HUES48 (cell line): Measurements from ENCODE around the gene MAN2A1.
"Not testable (repeated sequence)": the region's sequence is repeated elsewhere in the genome, so short reads cannot be mapped to it uniquely, and the experiment has no call there.

Experiments used
- H3K27ac ChIP-seq: one replicate; pipeline ENCODE4 v1.7.0; 2013; ENCODE audit warnings: low read depth, low read length, inconsistent platforms
- H3K27me3 ChIP-seq: 2 replicates; pipeline ENCODE4 v1.6.1; 2013; ENCODE audit warnings: mild to moderate bottlenecking, low read length; ENCODE audit not compliant: control insufficient read depth, insufficient read depth
- H3K36me3 ChIP-seq: 2 replicates; pipeline ENCODE4 v1.6.1; 2013; ENCODE audit warnings: low read length; ENCODE audit not compliant: control insufficient read depth, insufficient read depth
- H3K4me1 ChIP-seq: 2 replicates; pipeline ENCODE4 v1.6.1; 2013; ENCODE audit warnings: mild to moderate bottlenecking, low read length; ENCODE audit not compliant: control insufficient read depth, insufficient read depth
- H3K4me3 ChIP-seq: 2 replicates; pipeline ENCODE4 v1.5.1; 2013; ENCODE audit warnings: mild to moderate bottlenecking, low read depth, low read length
- H3K9ac ChIP-seq: 2 replicates; pipeline ENCODE4 v1.6.1; 2013; ENCODE audit warnings: mild to moderate bottlenecking, low read depth, low read length, moderate library complexity
- H3K9me3 ChIP-seq: 2 replicates; pipeline ENCODE4 v1.6.1; 2013; ENCODE audit warnings: low read length; ENCODE audit not compliant: control insufficient read depth, insufficient read depth

Gene MAN2A1

DNA sequence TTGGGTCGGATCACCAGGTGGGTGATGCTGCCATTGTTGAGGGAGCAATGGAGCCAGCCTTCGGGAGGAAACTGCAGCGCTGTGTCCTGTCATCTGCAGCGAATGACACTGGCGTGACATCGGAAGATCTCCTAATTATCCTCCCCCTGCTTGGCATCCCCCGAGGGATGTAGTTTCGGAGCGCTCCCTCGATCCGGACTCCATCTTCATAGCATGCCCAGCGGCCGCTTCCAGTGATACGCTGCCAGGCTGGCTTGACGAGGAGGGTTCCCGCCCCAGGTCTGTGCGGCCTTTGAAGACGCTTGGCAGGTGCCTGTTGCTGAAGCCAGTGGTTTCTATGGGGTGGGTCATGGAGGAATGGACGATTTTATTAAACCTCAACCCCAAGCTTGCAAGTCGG lies 194.9 kb downstream of the MAN2A1 start:
- Histone ChIP-seq H3K4me3 (no peak overlapping the region), H3K9me3 (no peaks in the 10 kb centered on the region), H3K27ac (no peak overlapping the region), H3K36me3 (no peaks in the 10 kb centered on the region), H3K27me3 (no peaks in the 10 kb centered on the region), H3K4me1 (no peaks in the 10 kb centered on the region), H3K9ac (no peak overlapping the region)

DNA sequence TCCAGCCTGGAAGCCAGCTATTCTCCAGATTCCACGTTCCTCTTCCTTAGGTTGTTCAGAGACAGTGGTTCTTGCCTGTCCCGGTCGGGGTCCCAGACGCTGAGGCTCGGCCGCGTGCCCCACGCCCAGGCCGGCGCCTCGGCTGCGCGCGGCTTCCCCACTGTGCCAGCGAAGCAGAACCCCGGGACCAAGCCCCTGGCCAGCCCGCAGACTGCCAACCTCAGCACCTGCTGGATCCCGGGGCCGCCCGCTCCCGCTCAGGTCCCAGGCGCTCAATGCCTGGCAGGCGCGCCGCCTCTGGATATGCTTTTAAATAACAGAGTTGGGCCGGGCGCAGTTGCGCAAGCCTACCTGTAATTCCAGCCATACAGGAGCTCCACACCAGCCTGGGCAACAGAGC lies 195.5 kb downstream of the MAN2A1 start:
- H3K4me1 ChIP-seq, result no peaks in the 10 kb centered on the region
- no peak overlapping the region for H3K27ac ChIP-seq
- H3K4me3 ChIP-seq, result no peak overlapping the region
- no peaks in the 10 kb centered on the region for H3K27me3 ChIP-seq
- no peaks in the 10 kb centered on the region for H3K9me3 ChIP-seq
- H3K36me3 ChIP-seq, result no peaks in the 10 kb centered on the region
- H3K9ac ChIP-seq, result no peak overlapping the region

DNA sequence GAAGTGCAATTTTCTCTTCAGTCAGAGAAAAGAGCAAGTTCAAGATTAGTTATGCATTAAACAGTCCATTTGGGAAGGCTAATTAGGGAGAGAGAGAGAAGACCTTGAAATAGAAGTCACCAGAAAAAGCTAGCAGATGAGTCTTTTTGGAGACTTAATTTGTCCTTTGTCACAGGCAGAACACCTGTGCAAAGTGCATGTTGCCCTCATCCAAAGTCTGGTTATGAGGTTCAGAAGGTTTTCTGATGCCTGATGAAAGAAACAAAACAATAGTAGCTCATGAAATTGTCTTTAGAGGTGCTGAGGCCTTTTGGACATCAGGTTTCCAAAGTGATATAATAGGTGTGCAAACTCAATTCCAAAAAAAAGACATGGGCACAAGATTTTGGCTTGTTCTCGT lies 199.3 kb downstream of the MAN2A1 start:
- no peaks in the 10 kb centered on the region; the same call in 1 of the 2 replicates for H3K9me3 ChIP-seq
- H3K27me3 ChIP-seq, result no peaks in the 10 kb centered on the region
- no peak overlapping the region for H3K27ac ChIP-seq
- no peak overlapping the region for H3K9ac ChIP-seq
- no peaks in the 10 kb centered on the region for H3K4me1 ChIP-seq
- H3K4me3 ChIP-seq, result no peak overlapping the region
- no peaks in the 10 kb centered on the region for H3K36me3 ChIP-seq

DNA sequence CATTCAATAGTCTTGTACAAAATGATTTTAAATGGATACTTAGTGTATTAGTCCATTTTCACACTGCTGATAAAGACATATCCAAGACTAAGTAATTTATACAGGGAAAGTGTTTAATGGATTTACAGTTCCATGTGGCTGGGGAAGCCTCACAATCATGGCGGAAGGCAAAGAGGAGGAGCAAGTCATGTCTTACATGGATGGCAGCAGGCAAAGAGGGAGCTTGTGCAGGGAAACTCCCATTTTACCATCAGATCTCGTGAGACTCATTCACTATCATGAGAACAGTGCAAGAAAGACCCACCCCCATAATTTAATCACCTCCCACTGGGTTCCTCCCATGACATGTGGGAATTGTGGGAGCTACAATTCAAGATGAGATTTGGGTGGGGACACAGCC lies 203.5 kb downstream of the MAN2A1 start:
- not testable (repeated sequence) for H3K4me3 ChIP-seq, H3K4me1 ChIP-seq, H3K27me3 ChIP-seq, H3K27ac ChIP-seq, H3K9me3 ChIP-seq, H3K9ac ChIP-seq, H3K36me3 ChIP-seq

DNA sequence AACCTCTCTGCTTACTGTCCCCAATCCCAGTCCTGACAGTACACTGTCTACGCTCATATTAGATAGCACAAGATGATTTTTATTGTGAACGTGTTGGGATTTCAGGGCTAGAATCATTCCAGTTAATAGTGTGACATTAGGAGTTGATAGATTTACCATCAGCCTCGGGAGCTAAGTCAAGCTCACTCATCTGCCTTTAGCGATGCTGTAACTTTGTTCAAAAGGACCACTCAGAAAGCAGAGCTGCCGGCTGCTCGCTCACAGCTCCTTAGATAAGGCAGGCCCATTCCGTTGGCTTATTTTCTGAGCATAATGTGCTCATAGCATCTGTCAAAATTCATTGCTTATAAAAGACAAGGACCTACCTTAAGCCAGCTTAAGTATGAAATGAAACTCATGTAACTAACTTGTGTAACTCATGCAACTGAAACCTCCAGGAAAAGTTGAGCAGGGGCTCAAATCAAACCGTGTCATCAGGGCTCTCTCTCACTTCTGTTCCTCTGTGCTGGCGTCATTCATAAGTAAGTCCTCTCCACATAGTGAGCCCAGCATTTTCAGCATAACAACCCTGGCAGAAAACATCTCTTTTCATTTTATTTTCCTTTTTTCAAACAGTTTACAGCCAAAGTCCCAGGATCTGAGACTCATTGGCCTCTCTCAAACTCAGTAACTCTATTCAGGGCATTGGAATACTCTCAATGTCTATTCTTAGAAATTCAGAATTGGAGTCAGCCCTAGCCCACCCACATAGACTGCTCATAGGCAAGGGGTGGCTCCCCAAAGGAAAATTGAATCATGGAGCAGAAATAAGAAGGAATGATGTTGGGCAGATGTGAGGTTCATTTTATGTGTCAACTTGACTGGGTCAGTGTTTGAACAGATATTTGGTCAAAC lies 208.8 kb downstream of the MAN2A1 start:
- H3K36me3 ChIP-seq, result no peaks in the 10 kb centered on the region
- no peak overlapping the region for H3K4me3 ChIP-seq
- H3K9me3 ChIP-seq, result no peaks in the 10 kb centered on the region
- no peaks in the 10 kb centered on the region for H3K4me1 ChIP-seq
- H3K27ac ChIP-seq, result no peak overlapping the region
- H3K9ac ChIP-seq, result no peak overlapping the region
- H3K27me3 ChIP-seq, result no peaks in the 10 kb centered on the region

DNA sequence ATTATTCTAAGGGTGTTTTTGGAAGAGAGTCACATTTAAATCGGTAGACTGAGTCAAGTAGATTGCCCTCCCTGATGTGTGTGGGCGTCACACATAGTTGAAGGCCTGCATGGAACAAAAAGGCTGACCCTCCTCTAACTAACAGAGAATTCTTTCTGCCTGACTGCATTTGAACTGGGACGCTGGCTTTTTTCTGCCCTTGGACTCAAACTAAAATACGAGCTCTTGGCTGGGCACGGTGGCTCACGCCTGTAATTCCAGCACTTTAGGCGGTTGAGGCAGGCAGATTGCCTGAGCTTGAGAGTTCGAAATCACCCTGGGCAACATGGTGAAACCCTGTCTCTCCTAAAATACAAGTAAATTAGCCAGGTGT lies 209.4 kb downstream of the MAN2A1 start:
- Histone ChIP-seq H3K4me1 (no peaks in the 10 kb centered on the region), H3K36me3 (no peaks in the 10 kb centered on the region), H3K27ac (no peak overlapping the region)

DNA sequence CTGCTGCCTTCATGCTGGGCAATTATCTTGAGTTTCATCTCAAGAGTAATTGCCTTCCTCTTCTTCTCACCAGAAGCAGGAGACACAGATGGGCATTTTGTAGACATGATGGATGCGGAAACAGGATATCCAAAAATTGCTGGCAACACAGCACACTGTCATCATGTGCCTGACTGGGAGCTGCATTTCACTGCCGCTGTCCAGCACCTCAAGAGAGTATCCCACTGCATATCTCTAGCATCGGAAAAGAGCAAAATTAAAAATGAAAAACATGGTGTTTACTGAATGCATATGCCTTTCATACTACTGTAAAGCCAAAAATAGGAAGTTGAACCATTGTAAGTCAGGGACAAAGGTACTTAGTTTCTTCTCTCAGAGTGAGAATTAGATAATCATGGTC lies 210.7 kb downstream of the MAN2A1 start:
- Histone ChIP-seq H3K27ac (no peak overlapping the region), H3K4me3 (no peak overlapping the region), H3K9me3 (no peaks in the 10 kb centered on the region), H3K36me3 (no peaks in the 10 kb centered on the region), H3K4me1 (no peaks in the 10 kb centered on the region), H3K9ac (no peak overlapping the region), H3K27me3 (no peaks in the 10 kb centered on the region)

More for the DNA sequence above, 209.4 kb downstream of the MAN2A1 start:
- Histone ChIP-seq H3K9ac (no peak overlapping the region), H3K9me3 (no peaks in the 10 kb centered on the region), H3K4me3 (no peak overlapping the region), H3K27me3 (no peaks in the 10 kb centered on the region)

DNA sequence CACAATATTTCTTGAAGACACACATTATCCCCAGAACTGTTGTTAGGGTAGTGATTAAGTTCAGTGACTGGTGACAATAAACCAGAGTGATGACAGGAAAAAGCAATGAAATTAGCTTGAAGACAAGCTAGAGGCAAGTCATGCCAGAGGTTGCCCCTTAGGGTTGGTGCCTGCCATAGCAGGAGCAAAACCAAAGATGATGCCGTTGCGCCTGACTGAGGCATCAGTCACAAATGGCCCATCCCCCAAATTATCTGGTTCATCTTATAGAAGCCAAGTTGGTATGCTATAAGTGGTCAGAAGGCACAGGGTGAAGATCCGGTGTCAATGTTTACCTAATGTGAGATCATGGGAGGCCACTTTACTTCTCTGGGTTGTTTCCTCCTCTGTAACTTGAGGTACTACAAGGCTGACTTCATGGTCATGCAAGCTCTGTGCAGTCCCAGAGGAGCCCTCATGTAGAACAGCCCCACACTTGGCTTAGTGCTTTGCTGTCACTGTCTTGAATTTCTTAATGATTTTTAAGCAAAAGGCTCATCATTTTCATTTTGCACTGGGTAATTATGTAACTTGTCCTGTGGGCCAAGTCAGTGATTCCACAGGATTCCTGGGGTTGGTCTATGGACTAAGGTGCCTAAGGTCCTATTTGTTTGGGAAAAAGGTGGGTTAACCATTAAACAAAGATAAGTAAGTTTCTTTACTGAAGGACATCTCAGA lies 211.3 kb downstream of the MAN2A1 start:
- Histone ChIP-seq H3K27me3 (no peaks in the 10 kb centered on the region), H3K9ac (no peak overlapping the region), H3K4me1 (no peaks in the 10 kb centered on the region), H3K27ac (no peak overlapping the region), H3K4me3 (no peak overlapping the region), H3K36me3 (no peaks in the 10 kb centered on the region), H3K9me3 (no peaks in the 10 kb centered on the region)

DNA sequence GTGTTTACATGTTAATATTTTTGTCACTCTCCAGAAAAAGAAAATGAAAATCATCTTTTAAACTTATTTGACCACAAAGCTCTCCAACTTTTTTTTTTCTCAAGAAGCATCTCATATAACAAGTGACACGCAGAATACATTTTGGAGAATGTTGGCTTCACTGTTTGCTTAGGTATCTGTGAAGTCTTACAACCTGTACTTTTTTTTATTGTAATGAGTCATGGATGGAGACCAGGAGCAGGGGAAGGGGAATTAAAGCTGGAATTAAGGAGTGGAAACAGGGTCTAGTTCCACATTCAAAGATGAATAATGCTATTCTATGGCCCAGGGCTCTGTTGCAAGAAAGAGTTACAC lies 211.9 kb downstream of the MAN2A1 start:
- H3K9ac ChIP-seq, result no peak overlapping the region
- H3K4me3 ChIP-seq, result no peak overlapping the region
- H3K9me3 ChIP-seq, result no peaks in the 10 kb centered on the region
- no peaks in the 10 kb centered on the region for H3K27me3 ChIP-seq
- no peaks in the 10 kb centered on the region for H3K4me1 ChIP-seq
- H3K36me3 ChIP-seq, result no peaks in the 10 kb centered on the region
- no peak overlapping the region for H3K27ac ChIP-seq

DNA sequence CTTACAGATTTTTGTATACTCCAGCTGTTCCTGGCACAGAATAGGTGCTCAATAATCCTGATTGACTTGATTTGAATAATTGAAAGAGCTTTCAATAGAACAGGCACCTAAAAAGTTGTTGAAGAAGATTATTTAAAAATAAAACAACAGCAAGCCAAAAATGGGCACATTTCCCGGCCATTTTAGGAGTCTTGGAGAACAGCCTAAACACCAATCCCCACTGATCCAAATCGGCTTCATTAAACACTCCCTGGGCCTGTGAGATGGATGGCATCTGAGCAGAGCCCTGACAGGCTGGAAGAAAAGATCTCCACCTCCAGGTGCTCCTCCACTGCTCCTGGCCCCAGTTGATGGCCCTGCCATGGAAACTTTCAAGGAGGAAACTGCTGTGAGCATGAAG lies 213.3 kb downstream of the MAN2A1 start:
- Histone ChIP-seq H3K27ac (no peak overlapping the region), H3K27me3 (no peaks in the 10 kb centered on the region), H3K4me3 (no peak overlapping the region), H3K4me1 (no peaks in the 10 kb centered on the region), H3K9ac (no peak overlapping the region), H3K9me3 (no peaks in the 10 kb centered on the region), H3K36me3 (no peaks in the 10 kb centered on the region)

DNA sequence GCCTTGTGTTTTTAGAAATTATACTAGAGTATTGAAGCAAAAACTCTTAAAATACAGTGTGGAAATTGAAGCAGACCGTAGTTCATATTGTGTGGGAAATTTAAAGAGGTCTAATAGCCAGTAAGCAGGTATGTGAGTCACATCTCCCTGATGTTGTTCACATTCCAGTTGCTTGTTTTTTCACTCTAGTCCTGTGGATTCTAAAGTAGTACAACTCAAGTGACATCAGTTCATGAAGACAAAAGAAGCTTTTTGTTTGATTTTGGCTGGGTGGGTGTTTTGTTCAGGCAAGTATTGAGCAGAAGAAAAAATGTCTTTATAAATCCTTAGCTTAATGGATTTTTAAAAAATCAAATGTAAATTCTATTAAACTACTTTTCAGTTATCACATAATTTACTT lies 216.2 kb downstream of the MAN2A1 start:
- H3K27me3 ChIP-seq, result no peaks in the 10 kb centered on the region
- H3K4me1 ChIP-seq, result peaks cover 5% of the 10 kb centered on the region; the same call in 1 of the 2 replicates
- H3K27ac ChIP-seq, result no peak overlapping the region
- H3K36me3 ChIP-seq, result no peaks in the 10 kb centered on the region
- no peaks in the 10 kb centered on the region for H3K9me3 ChIP-seq
- H3K9ac ChIP-seq, result no peak overlapping the region
- H3K4me3 ChIP-seq, result no peak overlapping the region
